ENCODE data around the gene MICU1.
A peak's percentile ranks its signal among the peaks of the same experiment; 100 is the strongest.

MICU1 gene

DNA sequence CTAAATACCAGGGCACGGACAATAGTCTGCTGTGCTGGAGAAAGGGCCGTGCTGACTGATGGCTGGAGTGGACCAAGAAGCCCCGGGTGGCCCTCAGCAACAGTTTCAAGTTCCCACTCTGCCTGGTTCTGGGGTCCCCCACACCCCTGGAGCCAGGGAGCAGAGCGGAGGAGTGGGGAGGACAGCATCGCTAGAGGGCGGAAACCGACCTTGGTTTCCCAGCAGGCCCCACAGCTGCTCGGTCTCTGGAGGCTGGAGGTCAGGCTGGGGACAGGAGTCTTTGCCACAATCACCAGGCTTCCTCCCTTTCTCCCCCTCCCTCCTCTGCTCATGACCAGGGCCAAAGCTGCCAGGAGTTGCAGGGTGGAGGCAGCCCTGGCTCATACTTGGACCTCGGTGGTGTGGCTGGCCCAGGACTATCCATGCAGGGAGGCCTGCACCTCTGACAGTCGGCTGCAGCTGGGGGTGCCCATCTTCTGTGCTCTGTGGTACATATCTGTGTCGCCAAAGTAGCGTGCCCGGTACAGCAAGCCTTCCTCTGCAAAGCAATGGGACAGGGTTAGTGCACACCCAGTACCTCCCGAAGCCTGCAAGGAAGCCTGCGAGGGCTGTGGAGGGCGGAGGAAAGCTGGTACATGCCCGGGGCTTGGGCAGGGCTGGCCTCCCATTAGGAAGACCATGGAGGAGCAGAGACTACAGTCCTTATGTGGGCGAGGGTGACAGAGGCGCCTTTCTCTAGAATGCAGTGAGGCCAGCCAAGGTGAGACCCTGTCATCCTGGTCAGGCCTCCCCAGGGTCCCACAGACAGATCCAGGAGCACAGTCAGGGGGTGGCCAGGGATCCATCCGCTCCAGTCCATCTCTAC is 290.3 kb downstream of the MICU1 start:
- Mint-ChIP-seq H3K36me3 (ENCODE audit: low read depth) (peaks cover 22% of the 10 kb centered on the region), H3K4me1 (peaks cover 67% of the 10 kb centered on the region), H3K27ac (no peak overlapping the region), H3K27me3 (ENCODE audit: low read depth, poor library complexity) (no peaks in the 10 kb centered on the region), H3K4me3 (no peak overlapping the region), H3K9me3 (no peaks in the 10 kb centered on the region)
- TF ChIP-seq, protein P1, sequence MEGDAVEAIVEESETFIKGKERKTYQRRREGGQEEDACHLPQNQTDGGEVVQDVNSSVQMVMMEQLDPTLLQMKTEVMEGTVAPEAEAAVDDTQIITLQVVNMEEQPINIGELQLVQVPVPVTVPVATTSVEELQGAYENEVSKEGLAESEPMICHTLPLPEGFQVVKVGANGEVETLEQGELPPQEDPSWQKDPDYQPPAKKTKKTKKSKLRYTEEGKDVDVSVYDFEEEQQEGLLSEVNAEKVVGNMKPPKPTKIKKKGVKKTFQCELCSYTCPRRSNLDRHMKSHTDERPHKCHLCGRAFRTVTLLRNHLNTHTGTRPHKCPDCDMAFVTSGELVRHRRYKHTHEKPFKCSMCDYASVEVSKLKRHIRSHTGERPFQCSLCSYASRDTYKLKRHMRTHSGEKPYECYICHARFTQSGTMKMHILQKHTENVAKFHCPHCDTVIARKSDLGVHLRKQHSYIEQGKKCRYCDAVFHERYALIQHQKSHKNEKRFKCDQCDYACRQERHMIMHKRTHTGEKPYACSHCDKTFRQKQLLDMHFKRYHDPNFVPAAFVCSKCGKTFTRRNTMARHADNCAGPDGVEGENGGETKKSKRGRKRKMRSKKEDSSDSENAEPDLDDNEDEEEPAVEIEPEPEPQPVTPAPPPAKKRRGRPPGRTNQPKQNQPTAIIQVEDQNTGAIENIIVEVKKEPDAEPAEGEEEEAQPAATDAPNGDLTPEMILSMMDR (IDR thresholded peaks at IDR 0.05): no peak
- DNase-seq: no peak

DNA sequence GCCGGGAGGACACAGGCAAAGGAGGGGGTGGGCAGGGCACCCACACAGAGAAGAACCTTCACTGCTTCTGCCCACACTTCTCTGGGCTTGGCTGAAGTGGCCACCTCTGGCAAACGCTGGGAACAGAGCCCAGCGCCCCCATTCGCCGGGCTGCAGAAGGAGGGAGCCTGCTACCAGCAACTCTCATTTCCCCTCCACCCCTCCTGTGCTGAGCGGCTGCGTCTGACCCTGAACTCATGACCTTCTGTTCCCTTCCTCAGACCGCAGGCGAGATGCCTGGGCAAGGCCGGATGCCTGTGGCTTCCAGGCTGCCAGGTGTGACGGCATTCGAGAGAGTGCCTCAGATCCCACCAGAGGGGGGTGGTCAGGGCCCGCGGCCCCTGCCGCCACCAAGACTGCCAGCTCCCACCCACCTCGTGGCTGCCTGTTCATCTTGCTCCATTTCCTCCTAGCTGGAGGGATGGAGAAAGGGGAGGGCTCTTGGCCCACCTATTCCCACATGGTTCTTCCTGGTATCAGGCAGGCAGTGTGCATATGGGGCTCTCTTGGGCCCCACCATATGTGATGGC is 291.0 kb downstream of the MICU1 start:
- Mint-ChIP-seq H3K9me3 (no peaks in the 10 kb centered on the region), H3K36me3 (ENCODE audit: low read depth) (peaks cover 17% of the 10 kb centered on the region), H3K27me3 (ENCODE audit: low read depth, poor library complexity) (no peaks in the 10 kb centered on the region), H3K4me3 (no peak overlapping the region), H3K4me1 (peaks cover 74% of the 10 kb centered on the region), H3K27ac (no peak overlapping the region)
- no peak for DNase-seq
- TF ChIP-seq, protein P1 (IDR thresholded peaks at IDR 0.05): no peak

DNA sequence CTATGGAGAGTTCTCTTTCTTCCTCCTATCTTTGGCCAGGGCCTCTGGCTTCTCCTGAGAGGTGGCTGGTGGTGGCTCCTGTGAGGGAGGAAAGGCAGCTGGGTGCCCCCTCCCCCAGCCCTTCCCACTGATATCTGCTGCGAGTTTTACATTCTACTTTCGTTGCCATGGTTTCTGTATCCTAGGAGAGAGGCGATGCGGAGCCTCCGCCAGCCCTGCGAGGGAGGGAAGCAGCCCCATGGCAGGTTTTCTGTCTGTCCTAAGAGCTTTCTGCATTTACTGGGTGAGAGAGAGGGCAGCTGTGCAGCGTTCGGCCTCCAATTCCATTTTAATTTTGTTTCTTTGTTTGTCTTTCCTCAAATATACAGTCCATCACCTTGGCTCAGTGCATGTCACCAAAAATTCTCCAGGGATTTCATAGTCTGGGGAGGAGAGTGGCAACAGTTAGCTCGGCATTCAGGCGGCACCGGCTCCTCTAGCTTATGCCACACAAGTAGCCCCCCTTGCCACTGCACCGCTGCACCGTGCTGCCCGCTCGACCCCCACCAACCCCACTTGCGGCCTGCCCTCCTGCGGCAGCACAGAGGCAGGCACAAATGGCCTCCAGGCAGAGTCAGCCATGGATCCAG is 291.6 kb downstream of the MICU1 start:
- no peaks in the 10 kb centered on the region for H3K27me3 Mint-ChIP-seq (ENCODE audit: low read depth, poor library complexity)
- peaks cover 80% of the 10 kb centered on the region for H3K4me1 Mint-ChIP-seq
- peak overlapping the region; percentile 81 for H3K27ac Mint-ChIP-seq
- H3K9me3 Mint-ChIP-seq: no peaks in the 10 kb centered on the region
- peaks cover 17% of the 10 kb centered on the region for H3K36me3 Mint-ChIP-seq (ENCODE audit: low read depth)
- TF ChIP-seq, protein P1 (IDR thresholded peaks at IDR 0.05): no peak
- DNase-seq: peak; percentile 66
- H3K4me3 Mint-ChIP-seq: peak overlapping the region; percentile 62

DNA sequence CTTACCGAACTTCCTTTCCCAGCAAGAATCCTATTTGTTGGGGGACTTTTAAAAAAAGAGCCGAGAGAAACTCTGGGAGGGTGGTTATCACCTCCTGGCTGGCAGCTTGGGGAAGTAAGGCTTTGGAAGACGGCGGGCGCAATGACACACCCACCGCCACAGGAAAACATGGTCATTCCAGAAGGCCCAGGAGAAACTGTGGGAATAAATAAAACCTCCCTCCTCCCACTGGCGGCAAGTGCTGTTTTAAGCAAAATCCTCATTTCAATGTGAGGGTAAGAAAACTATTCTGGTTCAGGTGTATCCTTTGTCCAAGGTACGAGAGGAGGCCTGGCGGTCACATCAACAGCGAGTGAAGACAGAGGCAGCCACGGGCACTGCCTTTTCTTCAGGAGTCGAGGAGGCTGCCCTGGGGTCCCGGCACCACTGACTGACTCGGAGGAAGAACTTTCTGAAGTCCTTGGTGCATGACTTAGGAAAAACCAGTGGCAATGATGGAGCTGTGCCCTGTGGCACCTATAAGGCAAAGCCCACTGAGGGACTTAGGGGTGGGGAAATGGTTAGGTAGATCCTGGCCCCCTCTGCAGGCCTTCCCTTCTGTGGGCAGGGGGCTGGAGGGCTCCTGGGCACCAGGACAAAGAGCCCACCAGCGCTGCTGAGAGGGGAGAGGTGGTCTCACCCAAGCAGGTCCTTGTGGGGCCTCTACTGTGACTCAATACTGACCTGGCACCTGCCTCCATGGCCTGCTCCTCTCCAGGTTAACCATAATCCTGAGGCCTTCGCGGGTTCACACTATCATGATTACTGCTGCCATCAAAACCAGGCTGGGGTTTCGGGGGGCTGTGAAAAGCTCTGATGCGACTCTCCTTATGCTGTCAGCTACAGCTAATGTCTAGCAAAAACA is 292.5 kb downstream of the MICU1 start:
- H3K27me3 Mint-ChIP-seq (ENCODE audit: low read depth, poor library complexity): no peaks in the 10 kb centered on the region
- H3K36me3 Mint-ChIP-seq (ENCODE audit: low read depth): peaks cover 15% of the 10 kb centered on the region
- H3K4me3 Mint-ChIP-seq: peak overlapping the region; percentile 39
- peaks cover 87% of the 10 kb centered on the region for H3K4me1 Mint-ChIP-seq
- peak overlapping the region; percentile 94 for H3K27ac Mint-ChIP-seq
- DNase-seq: no peak
- TF ChIP-seq, protein P1 (IDR thresholded peaks at IDR 0.05): no peak
- H3K9me3 Mint-ChIP-seq: no peaks in the 10 kb centered on the region

DNA sequence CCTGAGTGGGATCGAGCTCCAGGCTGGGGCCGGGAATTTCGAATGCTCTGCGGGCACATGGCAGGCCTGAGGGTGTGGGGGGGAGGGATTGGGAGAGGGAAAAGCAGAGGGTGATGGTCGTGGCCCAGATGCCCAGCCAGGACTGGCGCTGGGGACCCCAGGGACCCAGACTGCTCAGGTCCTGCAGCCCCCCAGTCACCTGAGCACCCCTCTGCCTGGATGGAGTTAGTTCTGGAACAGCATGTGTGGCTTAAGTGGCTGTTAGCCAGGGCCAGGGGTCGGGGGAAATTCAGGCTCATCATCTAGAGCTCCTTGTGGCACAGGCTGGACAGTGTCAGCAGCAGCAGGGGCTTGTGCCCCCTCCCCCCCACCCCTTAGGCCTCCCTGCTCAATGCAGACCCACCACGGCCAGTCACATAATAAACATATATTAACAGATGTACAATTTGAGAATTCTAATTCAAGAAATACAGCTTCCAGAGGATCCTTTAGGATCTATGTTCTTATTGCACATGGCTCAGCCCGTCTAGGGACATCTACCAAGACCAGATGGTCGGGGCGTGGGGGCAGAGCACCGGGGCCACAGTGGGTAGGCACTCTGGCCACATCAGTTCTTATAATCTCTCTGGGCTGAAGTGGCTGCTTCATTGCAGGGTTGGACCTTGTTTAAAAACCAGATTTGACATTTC is 293.3 kb downstream of the MICU1 start:
- H3K27ac Mint-ChIP-seq: peak overlapping the region; percentile 22
- TF ChIP-seq, protein P1 (IDR thresholded peaks at IDR 0.05): no peak
- no peak overlapping the region for H3K4me3 Mint-ChIP-seq
- peaks cover 95% of the 10 kb centered on the region for H3K4me1 Mint-ChIP-seq
- H3K9me3 Mint-ChIP-seq: no peaks in the 10 kb centered on the region
- no peak for DNase-seq
- H3K36me3 Mint-ChIP-seq (ENCODE audit: low read depth): peaks cover 7% of the 10 kb centered on the region
- H3K27me3 Mint-ChIP-seq (ENCODE audit: low read depth, poor library complexity): no peaks in the 10 kb centered on the region
